GM08714 (cell line): ENCODE measurements around the gene TAB2.

ENCODE experiments used
- H3K4me3 ChIP-seq: fragments of 200-500 bp; sonication (Bioruptor generic); 2 replicates; pipeline ENCODE4 v1.5.1; 2014; ENCODE audit warnings: mild to moderate bottlenecking, low read length, inconsistent platforms
- ZNF274 ChIP-seq: IDR thresholded peaks from 2 replicates; pipeline ENCODE4 v1.6.1; 2012; ENCODE audit warnings: mild to moderate bottlenecking, low read depth, low read length

The TAB2 gene

GRCh38 chr6:149449831-149450678 lies 132.5 kb downstream of the TAB2 start:
- H3K4me3 ChIP-seq: no peak overlapping the region
- no peak for TF ChIP-seq ZNF274

DNA sequence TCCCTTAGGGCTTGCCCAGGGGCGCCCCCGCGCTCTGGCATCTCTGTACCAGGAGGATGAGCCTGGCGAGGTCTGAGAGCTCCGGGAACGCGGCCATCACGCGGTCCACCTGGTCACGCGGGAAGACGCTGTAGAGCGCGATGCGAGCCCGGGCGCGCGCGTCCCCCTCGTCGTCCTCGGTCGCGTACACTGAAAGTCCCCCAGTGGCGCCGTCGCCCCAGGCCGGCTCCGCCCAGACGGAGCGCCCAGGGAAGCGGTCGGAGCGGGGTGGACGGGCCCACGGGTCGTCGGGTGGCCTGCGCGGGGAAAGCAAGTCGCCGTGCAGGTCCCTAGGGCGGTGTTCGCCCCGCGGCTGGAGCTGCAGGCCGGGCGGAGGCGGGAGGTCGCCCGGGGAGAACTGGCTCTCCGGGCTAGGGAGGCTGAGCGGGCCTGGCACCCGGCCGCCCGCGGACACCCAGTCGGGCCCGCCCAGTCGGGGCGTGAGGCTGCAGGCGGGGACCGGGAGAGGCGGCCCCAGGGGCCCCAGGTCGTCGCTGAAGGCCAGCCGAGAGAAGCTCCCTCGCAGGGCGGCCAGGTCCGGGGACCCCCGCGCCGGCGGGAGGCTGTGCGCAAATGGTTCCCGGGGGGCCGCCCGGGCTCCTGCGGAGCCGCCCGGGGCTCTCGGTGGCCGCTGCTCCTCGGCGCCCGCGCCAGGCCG lies 133.3 kb downstream of the TAB2 start:
- H3K4me3 ChIP-seq: no peak overlapping the region
- TF ChIP-seq ZNF274: no peak

DNA sequence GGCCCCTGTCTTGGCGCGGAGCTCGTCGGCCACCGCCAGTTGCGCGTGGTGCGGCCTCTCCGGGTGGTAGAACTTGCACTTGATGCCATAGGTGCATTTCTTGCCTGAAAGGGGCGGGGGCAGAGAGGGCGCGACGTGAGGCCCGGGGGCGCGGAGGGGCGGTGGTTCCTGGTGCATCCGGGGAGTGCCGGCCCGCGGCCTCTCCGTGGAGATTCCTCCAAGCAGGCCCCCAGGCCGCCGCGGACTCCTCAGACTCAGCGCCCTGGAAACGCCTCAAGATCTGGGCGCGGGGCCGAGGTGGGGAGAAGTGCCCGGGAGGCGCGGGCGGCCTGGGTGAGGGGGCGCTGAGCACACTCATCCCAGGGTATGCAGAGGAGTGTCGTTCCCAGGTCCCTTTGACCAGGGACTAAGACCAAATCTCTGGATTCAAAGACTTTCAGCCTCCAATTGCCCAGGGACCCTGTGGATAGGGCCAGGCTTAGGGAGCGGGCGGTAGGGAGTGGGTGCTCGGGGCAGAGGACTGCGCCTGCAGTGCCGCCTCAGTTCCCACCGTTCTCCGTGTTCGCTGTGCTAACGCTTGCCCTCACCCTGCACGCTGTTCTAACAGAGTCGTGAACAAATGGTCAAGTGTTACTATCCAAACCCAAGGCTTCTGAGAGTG lies 134.0 kb downstream of the TAB2 start:
- no peak overlapping the region for H3K4me3 ChIP-seq
- TF ChIP-seq ZNF274: no peak

DNA sequence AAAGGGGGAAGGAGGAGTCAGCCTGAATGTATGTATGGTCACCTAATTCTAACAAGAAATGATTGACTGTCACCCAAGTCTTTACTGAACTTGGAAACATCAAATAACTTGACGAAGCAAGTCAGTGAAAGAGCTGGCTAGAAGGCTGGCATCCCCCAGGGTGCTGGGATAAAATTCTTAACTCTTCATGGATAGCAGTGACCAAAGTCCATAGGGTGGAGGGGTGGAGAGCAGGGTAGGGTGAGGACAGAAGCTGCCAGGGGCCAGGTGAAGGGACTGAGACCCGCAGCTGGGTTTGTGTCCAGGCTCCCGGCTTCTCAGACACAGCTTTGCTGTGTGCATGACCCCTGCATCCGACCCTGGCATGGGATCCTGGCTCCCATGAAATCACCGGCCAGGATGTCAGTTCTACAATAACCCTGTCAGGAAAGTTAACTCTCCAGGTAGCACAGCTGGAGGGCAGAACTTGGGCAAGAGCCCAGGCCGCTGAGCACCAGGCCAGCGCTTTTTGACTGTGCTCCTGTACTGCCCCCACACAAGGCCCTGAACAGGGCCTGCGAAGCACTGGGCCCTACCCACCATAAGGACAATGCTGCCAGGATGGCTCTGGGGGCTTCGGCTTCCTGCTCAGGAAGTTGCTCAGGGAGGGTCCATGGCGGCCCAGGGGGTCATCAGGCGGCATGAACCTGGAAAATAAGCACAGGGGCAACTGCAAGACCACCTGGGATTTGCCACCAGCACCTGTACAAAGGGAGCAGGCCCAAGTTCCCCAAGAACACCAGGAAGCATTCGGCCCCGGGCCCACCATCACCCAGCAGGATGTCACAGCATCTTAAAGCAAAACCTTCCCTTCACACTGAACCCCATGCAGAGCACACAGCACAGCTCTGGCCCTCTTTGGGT lies 134.8 kb downstream of the TAB2 start:
- no peak overlapping the region for H3K4me3 ChIP-seq
- no peak for TF ChIP-seq ZNF274

GRCh38 chr6:149453597-149454345 lies 136.3 kb downstream of the TAB2 start:
- no peak for TF ChIP-seq ZNF274
- no peak overlapping the region for H3K4me3 ChIP-seq

- TF ChIP-seq ZNF274: no peak
- no peak overlapping the region for H3K4me3 ChIP-seq
Observed at GRCh38 chr6:149454346-149454848, 136.9 kb downstream of the TAB2 start.

DNA sequence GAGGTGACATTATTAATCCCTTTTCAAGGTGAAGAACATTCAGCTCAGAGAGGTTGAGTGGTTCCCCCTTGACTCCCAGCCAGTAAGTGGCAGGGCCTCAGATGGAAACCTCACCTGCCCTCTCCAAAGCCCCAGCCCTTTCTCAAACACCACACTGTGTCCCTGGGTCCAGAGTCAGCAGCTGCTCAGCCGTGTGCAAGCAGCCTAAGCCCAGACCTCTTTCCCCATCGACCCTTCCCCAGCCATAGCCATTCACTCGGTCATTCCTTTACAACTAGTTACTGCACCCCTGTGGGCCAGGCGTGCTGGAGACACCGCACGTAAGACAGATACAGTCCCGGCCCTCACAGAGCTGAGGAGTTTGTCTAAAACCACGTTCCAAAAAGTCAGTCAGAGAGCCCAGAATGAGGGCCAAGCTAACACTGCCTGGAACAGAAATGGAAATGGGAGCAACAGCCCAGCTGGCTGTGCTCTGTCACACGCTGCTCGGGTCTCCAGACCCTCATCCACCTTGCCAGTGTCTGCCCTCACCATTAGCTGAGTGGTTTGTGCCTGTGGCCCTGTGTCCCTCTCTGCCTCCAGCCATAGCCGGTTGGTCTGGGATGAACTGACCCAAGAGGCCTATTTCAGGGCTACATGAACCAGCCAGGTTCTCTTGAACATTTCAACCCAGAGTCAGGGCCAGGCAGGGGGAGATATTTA lies 137.7 kb downstream of the TAB2 start:
- no peak overlapping the region for H3K4me3 ChIP-seq
- no peak for TF ChIP-seq ZNF274

GRCh38 chr6:149456311-149457021 lies 139.0 kb downstream of the TAB2 start:
- no peak for TF ChIP-seq ZNF274
- H3K4me3 ChIP-seq: no peak overlapping the region

DNA sequence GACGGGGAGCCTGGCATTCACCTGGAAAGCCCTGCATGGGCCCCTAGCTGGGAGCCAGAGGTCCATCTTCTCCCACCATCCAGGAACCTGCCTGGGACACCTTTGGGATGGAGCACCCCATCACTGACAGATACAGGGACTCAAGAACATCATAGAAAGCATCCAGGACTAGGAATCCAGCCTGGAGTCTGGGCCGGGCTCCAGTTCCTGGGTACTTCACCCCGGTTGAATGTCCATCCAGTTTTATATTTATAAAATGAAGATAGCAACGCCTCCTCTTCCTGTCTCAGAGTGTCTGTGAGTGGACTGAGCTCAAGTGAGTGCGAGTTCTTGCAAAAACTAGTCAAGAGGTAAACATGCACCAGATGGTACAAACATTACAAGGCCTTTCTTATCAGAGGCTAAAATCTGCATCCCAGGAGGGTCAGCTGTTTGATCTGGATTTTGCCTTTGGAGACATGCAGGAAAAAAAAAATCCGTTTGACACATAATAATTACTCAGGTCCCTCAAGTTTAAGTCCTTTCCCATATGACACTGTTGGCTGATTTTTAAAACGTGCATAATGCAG lies 139.9 kb downstream of the TAB2 start:
- H3K4me3 ChIP-seq: no peak overlapping the region
- TF ChIP-seq ZNF274: no peak

DNA sequence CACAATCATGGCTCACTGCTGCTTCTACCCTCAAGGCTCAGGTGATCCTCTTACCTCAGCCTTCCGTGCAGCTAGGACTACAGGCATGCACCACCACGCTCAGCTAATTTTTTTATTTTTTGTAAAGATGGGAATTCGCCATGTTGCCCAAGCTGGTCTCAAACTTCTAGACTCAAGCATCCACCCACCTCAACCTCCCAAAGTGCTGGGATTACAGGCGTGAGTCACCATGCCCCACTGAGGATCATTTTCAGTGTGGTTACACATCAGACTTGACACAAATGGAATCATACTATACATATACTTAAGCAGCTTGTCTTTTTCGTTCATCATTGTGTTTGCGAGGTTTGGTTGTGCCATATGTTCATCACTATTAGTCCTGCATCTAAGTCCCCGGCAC lies 140.7 kb downstream of the TAB2 start:
- H3K4me3 ChIP-seq: no peak overlapping the region
- TF ChIP-seq ZNF274: no peak

- no peak for TF ChIP-seq ZNF274
- H3K4me3 ChIP-seq: no peak overlapping the region
Observed at GRCh38 chr6:149458806-149459205, 141.3 kb downstream of the TAB2 start.
